ENCODE results near the gene TBL1Y. TPM values are rescaled to one million over a fixed set of nuclear protein-coding genes. Genes with fewer than 3 reads are reported as not detected.

TBL1Y gene
- total RNA-seq, 4 donors from 2014 or later: 0.33 to 1.2 TPM; not detected in 2

DNA sequence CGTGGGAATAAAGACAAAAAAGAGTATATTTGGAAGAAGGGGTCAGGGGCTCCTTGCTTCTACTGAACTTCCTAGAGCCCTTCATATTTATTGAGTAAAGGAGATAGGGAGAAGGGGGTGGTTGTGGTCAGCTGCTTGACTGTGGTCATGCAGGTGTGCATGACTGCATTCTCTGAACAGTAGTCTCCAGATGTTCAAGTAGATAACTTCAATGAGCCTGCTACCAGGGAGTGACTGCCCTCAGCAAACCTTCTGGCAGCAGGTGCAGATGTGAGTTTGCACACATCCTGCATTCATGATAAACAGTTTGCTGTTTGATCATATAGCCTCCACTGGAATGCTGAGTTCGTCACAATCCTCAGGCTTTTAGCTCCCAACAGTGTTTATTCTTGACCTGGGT, 10.6 kb downstream of the TBL1Y start:
- WGBS: no CpG with 5 or more reads among the region's 2 CpGs

GRCh38 chrY:6928265-6928664, 17.8 kb downstream of the TBL1Y start:
- Histone ChIP-seq H3K27ac (replicated peaks in 1 of 4) (no peak overlapping the region), H3K9me3 (no peaks in the 10 kb centered on the region), H3K4me3 (no peak overlapping the region), H3K27me3 (no peaks in the 10 kb centered on the region), H3K36me3 (no peaks in the 10 kb centered on the region), H3K4me1 (no peaks in the 10 kb centered on the region)
- intact Hi-C loops (cut with DNase I): no loop called here
- TF ChIP-seq CTCF (IDR thresholded peaks at IDR 0.05): no peak
- no peak for TF ChIP-seq POLR2A (IDR thresholded peaks at IDR 0.05; ENCODE audit: low read depth)
- TF ChIP-seq EP300 (IDR thresholded peaks at IDR 0.05): no peak
- no peak for TF ChIP-seq POLR2AphosphoS5 (IDR thresholded peaks at IDR 0.05)
- DNase-seq (ENCODE audit: extremely low spot score): no peak
- WGBS: no CpG with 5 or more reads among the region's 4 CpGs

More for the DNA sequence above, 10.6 kb downstream of the TBL1Y start:
- Histone ChIP-seq H3K36me3 (no peaks in the 10 kb centered on the region), H3K9me3 (no peaks in the 10 kb centered on the region), H3K27me3 (no peaks in the 10 kb centered on the region), H3K27ac (replicated peaks in 1 of 4) (no peak overlapping the region), H3K4me1 (no peaks in the 10 kb centered on the region), H3K4me3 (no peak overlapping the region)
- intact Hi-C loops (cut with DNase I): no loop called here
- no peak for TF ChIP-seq POLR2AphosphoS5 (IDR thresholded peaks at IDR 0.05)
- TF ChIP-seq EP300 (IDR thresholded peaks at IDR 0.05): no peak
- TF ChIP-seq POLR2A (IDR thresholded peaks at IDR 0.05; ENCODE audit: low read depth): no peak
- DNase-seq (ENCODE audit: extremely low spot score): no peak

DNA sequence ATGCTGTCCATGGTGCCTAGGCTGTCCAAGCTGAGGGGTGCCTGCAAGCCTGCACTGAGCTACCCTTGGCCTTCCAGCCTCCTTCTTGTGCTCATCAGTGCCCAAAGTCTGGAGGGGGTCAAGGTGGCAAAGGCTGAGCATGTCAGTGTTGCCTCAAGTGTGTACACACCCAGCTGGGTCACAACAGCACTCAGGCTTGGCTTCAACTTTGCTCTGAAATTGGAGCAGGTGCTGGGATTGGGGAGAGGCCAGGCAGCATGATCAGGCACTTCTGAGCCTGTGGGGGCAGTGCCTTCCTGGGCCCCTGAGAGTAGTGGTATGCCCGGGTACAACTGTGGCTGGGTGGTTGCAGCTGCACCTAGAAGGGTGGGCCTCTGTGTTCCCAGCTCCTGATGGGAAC, 18.7 kb downstream of the TBL1Y start:
- Histone ChIP-seq H3K36me3 (no peaks in the 10 kb centered on the region), H3K9me3 (no peaks in the 10 kb centered on the region), H3K4me1 (no peaks in the 10 kb centered on the region), H3K27ac (replicated peaks in 1 of 4) (no peak overlapping the region), H3K27me3 (no peaks in the 10 kb centered on the region), H3K4me3 (no peak overlapping the region)
- DNase-seq (ENCODE audit: extremely low spot score): no peak
- TF ChIP-seq POLR2A (IDR thresholded peaks at IDR 0.05; ENCODE audit: low read depth) (no peak), POLR2AphosphoS5 (IDR thresholded peaks at IDR 0.05) (no peak), EP300 (IDR thresholded peaks at IDR 0.05) (no peak), CTCF (IDR thresholded peaks at IDR 0.05) (no peak)
- WGBS: no CpG with 5 or more reads among the region's 1 CpG
- intact Hi-C loops (cut with DNase I): no loop called here

DNA sequence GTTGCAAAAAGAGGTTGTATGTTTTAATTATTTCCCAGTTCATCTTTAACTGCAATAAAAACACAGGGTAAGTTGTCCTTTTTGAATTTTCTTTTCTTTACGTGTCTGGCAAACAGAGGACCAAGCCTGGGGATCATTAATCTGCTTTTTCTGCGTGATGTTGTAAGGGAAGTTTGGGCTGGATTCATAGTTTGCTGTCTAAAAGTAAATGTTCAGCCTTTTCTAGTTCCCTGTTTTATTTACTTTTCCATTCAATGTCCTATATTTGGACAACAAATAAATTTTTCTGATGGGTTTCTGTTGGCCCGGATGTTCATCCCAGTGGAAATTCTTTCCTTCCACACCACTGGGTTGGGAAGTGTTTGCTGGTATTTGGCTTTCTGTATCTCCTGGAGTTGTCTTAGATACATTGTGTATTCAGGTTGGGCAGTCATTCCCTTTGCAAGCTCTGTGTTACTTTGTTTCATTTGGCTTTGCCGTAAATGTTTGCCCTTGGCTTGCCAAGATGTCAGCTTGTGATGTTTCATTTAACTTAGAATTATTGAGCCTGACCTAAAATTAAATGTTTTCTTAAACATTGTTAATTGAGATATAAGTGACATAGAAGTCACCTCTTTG, 21.4 kb downstream of the TBL1Y start:
- Histone ChIP-seq H3K27me3 (no peaks in the 10 kb centered on the region), H3K4me1 (no peaks in the 10 kb centered on the region), H3K9me3 (no peaks in the 10 kb centered on the region), H3K4me3 (no peak overlapping the region), H3K27ac (replicated peaks in 1 of 4) (no peak overlapping the region), H3K36me3 (no peaks in the 10 kb centered on the region)
- intact Hi-C loops (cut with DNase I): no loop called here
- no peak for DNase-seq (ENCODE audit: extremely low spot score)
- no peak for TF ChIP-seq CTCF (IDR thresholded peaks at IDR 0.05)
- no peak for TF ChIP-seq POLR2A (IDR thresholded peaks at IDR 0.05; ENCODE audit: low read depth)
- no peak for TF ChIP-seq POLR2AphosphoS5 (IDR thresholded peaks at IDR 0.05)
- no peak for TF ChIP-seq EP300 (IDR thresholded peaks at IDR 0.05)
- no CpG with 5 or more reads among the region's 4 CpGs for WGBS

GRCh38 chrY:6935497-6935896, 25.0 kb downstream of the TBL1Y start:
- no peak for DNase-seq (ENCODE audit: extremely low spot score)
- H3K36me3 ChIP-seq: no peaks in the 10 kb centered on the region
- TF ChIP-seq CTCF (IDR thresholded peaks at IDR 0.05) (no peak), POLR2AphosphoS5 (IDR thresholded peaks at IDR 0.05) (no peak), EP300 (IDR thresholded peaks at IDR 0.05) (no peak), POLR2A (IDR thresholded peaks at IDR 0.05; ENCODE audit: low read depth) (no peak)
- no peaks in the 10 kb centered on the region for H3K4me1 ChIP-seq
- no peaks in the 10 kb centered on the region for H3K9me3 ChIP-seq
- no peak overlapping the region for H3K4me3 ChIP-seq
- no CpG with 5 or more reads among the region's 2 CpGs for WGBS
- intact Hi-C loops (cut with DNase I): no loop called here
- H3K27me3 ChIP-seq: no peaks in the 10 kb centered on the region
- H3K27ac ChIP-seq (replicated peaks in 1 of 4): no peak overlapping the region

All from esophagus muscularis mucosa (tissue), 4 donors.